Endodermal cell (in vitro differentiated cells): ENCODE measurements around the gene PDGFRB. TPM values are rescaled to one million over a fixed set of nuclear protein-coding genes. Genes with fewer than 3 reads are reported as not detected.

Experiments used
- DNase-seq: peaks from one replicate; pipeline ENCODE4 v3.0.0-alpha.2; 2017
- H3K27ac ChIP-seq: 2 replicates; pipeline ENCODE4 v1.5.1; 2013; ENCODE audit warnings: mild to moderate bottlenecking, low read depth, low read length, moderate library complexity
- H3K27me3 ChIP-seq: 2 replicates; pipeline ENCODE4 v1.6.1; 2013; ENCODE audit warnings: mild to moderate bottlenecking, low read length, moderate library complexity; ENCODE audit not compliant: insufficient read depth, control insufficient read depth, poor library complexity, severe bottlenecking
- H3K36me3 ChIP-seq: 2 replicates; pipeline ENCODE4 v1.7.0; 2013; ENCODE audit warnings: mild to moderate bottlenecking, low read length, moderate library complexity; ENCODE audit not compliant: control insufficient read depth, insufficient read depth
- H3K4me1 ChIP-seq: one replicate; pipeline ENCODE4 v1.7.0; 2013; ENCODE audit warnings: low read length; ENCODE audit not compliant: control insufficient read depth, insufficient read depth
- H3K4me3 ChIP-seq: 2 replicates; pipeline ENCODE4 v1.5.1; 2013; ENCODE audit warnings: mild to moderate bottlenecking, low read length, moderate library complexity
- H3K9ac ChIP-seq: 2 replicates; pipeline ENCODE4 v1.6.1; 2013; ENCODE audit warnings: mild to moderate bottlenecking, low read length, moderate library complexity; ENCODE audit not compliant: poor library complexity, severe bottlenecking; ENCODE audit errors: extremely low read depth
- H3K9me3 ChIP-seq: 2 replicates; pipeline ENCODE4 v1.6.1; 2013; ENCODE audit warnings: mild to moderate bottlenecking, low read length, moderate library complexity; ENCODE audit not compliant: control insufficient read depth
- H3K27ac Mint-ChIP-seq: 2 replicates; pipeline ENCODE4 v1.8.0; 2020; ENCODE audit warnings: mixed read lengths
- H3K27me3 Mint-ChIP-seq: 2 replicates; pipeline ENCODE4 v1.8.0; 2021; ENCODE audit warnings: mild to moderate bottlenecking, mixed read lengths; ENCODE audit not compliant: insufficient read depth
- H3K36me3 Mint-ChIP-seq: 2 replicates; pipeline ENCODE4 v1.8.0; 2020; ENCODE audit warnings: low read depth, mixed read lengths
- H3K4me1 Mint-ChIP-seq: 2 replicates; pipeline ENCODE4 v1.8.0; 2020; ENCODE audit warnings: mixed read lengths
- H3K4me3 Mint-ChIP-seq: 2 replicates; pipeline ENCODE4 v1.8.0; 2020; ENCODE audit warnings: mild to moderate bottlenecking, moderate library complexity, mixed read lengths
- H3K9me3 Mint-ChIP-seq: 2 replicates; pipeline ENCODE4 v1.8.0; 2020; ENCODE audit warnings: mild to moderate bottlenecking, mixed read lengths
- CTCF ChIP-seq: fragments of 200-600 bp; sonication (generic); conservative IDR thresholded peaks from 2 replicates; pipeline ENCODE4 v1.5.0; 2021; ENCODE audit warnings: antibody characterized with exemption, mild to moderate bottlenecking
- WGBS, 2 experiments: methylation state at CpG; one replicate each; pipeline versions ENCODE4 v1.1.5 to v1.1.7; 2013; ENCODE audit warnings: missing lambda C conversion rate in 2 of 2, mixed read lengths in 1 of 2; ENCODE audit not compliant: insufficient coverage in 1 of 2, insufficient read length in 1 of 2; 5-methylcytosine and 5-hydroxymethylcytosine counted together
- total RNA-seq, 2 donors: library from RNA; stranded (reverse); fragmentation: NEBNext Ultra II Directional in 1 of 2; extraction: Animal tissue kit (Norgen Biotek cat#: 25700) in 1 of 2; gene quantifications; 2 replicates in 1 of 2; 3 replicates in 1 of 2; pipeline ENCODE4 v1.2.1, GENCODE V29; 2021

The PDGFRB gene
- total RNA-seq, 2 donors from 2014 or later: 4.1 to 6.5 TPM

GRCh38 chr5:150124111-150124557 is 31.5 kb downstream of the PDGFRB start:
- H3K36me3 ChIP-seq: no peaks in the 10 kb centered on the region
- H3K4me3 Mint-ChIP-seq: no peak overlapping the region
- H3K27ac Mint-ChIP-seq: no peak overlapping the region
- H3K4me1 ChIP-seq: no peaks in the 10 kb centered on the region
- no peaks in the 10 kb centered on the region for H3K9me3 Mint-ChIP-seq
- H3K27ac ChIP-seq: no peak overlapping the region
- H3K27me3 ChIP-seq: peaks cover 4% of the 10 kb centered on the region
- H3K9ac ChIP-seq: no peak overlapping the region
- H3K27me3 Mint-ChIP-seq: peaks cover 21% of the 10 kb centered on the region
- peaks cover 7% of the 10 kb centered on the region for H3K4me1 Mint-ChIP-seq
- 87 to 91% methylated on average over 7 to 11 of the region's 11 CpGs for WGBS, 2 experiments
- no peaks in the 10 kb centered on the region for H3K9me3 ChIP-seq
- no peak overlapping the region for H3K4me3 ChIP-seq
- no peaks in the 10 kb centered on the region for H3K36me3 Mint-ChIP-seq
- no peak for DNase-seq
- no peak for TF ChIP-seq CTCF

- Mint-ChIP-seq H3K27me3 (peaks cover 15% of the 10 kb centered on the region), H3K27ac (no peak overlapping the region), H3K4me1 (peaks cover 7% of the 10 kb centered on the region), H3K9me3 (no peaks in the 10 kb centered on the region), H3K36me3 (no peaks in the 10 kb centered on the region), H3K4me3 (no peak overlapping the region)
- H3K9me3 ChIP-seq: no peaks in the 10 kb centered on the region
- H3K9ac ChIP-seq: no peak overlapping the region
- no peaks in the 10 kb centered on the region for H3K36me3 ChIP-seq
- H3K4me3 ChIP-seq: no peak overlapping the region
- no peaks in the 10 kb centered on the region for H3K4me1 ChIP-seq
- H3K27me3 ChIP-seq: no peaks in the 10 kb centered on the region
- 87 to 97% methylated on average over 4 of the region's 4 CpGs for WGBS, 2 experiments
- no peak overlapping the region for H3K27ac ChIP-seq
- TF ChIP-seq CTCF: no peak
- DNase-seq: no peak
Observed at GRCh38 chr5:150123542-150123941, 32.1 kb downstream of the PDGFRB start.

- Mint-ChIP-seq H3K36me3 (no peaks in the 10 kb centered on the region), H3K9me3 (no peaks in the 10 kb centered on the region), H3K4me3 (no peak overlapping the region), H3K27me3 (peaks cover 8% of the 10 kb centered on the region), H3K4me1 (peaks cover 12% of the 10 kb centered on the region), H3K27ac (no peak overlapping the region)
- DNase-seq: no peak
- H3K9me3 ChIP-seq: no peaks in the 10 kb centered on the region
- no peak for TF ChIP-seq CTCF
- 89 to 95% methylated on average over 8 to 15 of the region's 15 CpGs for WGBS, 2 experiments
- no peaks in the 10 kb centered on the region for H3K27me3 ChIP-seq
- no peak overlapping the region for H3K27ac ChIP-seq
- H3K4me3 ChIP-seq: no peak overlapping the region
- no peaks in the 10 kb centered on the region for H3K36me3 ChIP-seq
- H3K4me1 ChIP-seq: peaks cover 3% of the 10 kb centered on the region
- H3K9ac ChIP-seq: no peak overlapping the region
Observed at GRCh38 chr5:150122536-150123481, 32.8 kb downstream of the PDGFRB start.
